ENCODE measurements around the gene AGBL4.
"Not testable (repeated sequence)": the region's sequence is repeated elsewhere in the genome, so short reads cannot be mapped to it uniquely, and the experiment has no call there.

The AGBL4 gene

DNA sequence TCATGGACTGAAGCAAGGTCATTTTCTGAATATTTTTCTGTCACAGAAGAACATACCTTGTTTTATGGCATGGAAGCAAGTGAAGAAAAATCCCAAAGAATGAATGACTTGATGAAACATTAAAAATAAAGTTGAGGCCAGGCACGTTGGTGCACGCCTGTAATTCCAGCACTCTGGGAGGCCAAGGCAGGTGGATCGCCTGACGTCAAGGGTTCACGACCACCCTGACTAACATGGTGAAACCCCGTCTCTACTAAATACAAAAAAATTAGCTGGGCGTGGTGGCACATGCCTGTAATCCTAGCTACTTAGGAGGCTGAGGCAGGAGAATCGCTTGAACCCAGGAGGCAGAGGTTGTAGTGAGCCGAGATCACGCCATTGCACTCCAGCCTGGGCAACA, 1020.8 kb downstream of the AGBL4 start:
- not testable (repeated sequence) for DNase-seq

DNA sequence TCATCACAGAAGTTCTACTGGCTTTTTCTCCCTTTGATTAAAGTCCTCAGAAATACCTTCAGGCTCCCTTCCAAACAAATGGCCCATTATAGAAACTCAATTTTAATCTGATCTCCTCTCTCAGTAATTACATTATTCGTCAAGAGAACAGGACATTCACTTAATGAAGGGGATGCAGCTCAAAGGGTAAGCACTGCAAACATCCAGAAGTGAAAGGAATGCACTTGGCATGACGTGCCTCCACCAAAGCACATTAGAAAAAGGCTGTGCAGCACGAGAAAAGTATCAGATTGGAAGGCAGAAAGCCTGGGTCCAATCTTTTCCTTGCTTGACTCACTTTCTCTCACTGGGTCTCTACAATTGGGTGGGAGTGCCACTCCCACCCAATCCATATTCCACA, 1024.4 kb downstream of the AGBL4 start:
- DNase-seq: no peak

DNA sequence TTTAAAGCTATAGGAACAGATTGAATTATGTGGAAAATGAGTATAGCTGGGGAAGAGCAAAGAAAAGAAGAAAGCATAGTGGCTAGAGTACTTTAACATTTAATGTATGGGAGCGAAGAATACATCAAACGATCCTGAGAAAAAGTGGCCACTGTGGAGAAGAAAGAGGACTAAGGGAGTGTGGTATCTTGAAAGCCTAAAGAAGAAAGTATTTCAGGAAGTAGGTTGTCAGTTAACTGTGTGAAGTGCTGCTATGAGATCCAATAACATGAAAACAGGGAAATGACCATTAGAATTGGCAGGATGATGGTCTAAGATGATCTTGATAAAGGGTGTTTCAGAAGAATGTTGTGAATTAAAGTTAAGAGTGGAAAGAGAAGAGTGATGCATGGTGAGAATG, 1027.4 kb downstream of the AGBL4 start:
- no peak for DNase-seq

DNA sequence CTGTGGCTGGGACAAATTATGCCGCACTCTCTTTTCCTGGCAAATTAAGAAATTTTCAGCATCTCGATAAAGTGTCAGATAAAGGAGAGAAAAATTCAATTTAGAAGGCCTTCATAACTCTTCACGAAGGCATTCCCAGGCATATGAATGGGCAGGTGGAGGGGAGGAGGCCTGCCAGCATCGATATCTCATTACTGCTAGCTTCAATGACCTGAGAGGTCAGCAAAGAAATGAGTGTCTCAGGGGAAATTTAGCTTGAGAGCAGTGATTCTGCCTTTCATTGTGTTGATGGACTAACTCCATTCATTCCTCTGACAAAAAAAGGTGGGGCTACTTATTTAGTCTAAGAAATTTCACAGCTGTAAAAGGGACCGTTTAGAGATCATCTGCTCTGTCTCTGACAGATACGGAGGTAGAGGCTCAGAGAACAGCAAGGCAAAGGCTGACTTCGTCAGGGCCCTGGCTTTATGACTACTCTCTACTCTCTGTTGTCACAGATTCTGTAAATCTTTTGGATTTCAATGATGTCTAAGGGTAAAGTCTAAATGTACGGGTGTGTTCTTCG, 1035.0 kb downstream of the AGBL4 start:
- no peak for DNase-seq

DNA sequence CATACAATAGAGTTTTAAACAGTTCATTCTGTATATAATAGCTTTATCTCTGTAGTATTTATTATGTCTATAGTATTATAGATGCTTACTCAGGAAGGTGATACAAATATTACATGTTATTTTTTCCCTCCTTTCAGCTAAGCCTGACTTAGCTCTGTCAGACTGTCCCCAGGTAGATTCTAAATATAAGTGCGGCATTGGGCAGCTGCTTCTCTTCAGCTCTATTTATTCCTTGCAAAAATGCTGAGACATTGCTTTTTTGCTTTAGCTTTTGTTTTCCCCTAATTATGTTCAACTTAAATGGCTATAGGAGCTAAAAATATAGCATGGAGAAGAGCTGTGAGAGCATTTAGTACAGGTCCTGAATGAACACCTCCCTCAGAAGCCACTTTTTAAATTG, 1043.8 kb downstream of the AGBL4 start:
- DNase-seq: no peak

DNA sequence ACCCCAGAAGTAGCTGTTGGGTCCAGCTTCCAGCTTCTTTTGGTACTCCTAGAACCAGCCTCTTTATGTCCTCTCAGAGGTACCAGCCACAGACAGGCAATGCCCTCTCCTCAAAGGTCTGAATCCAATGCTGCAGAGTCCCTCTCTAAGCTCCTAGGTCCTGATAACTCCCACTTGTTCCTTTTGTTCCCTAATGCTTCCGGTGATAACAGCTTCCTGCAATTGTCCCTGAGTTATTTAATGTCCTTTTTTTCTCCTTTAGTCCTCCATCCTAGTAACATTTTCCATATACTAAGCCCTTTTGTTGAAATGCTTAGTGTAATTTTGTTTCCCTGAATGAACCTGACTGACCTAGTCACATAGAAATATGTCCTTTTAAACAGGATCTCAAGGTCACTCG, 1045.3 kb downstream of the AGBL4 start:
- DNase-seq: no peak

DNA sequence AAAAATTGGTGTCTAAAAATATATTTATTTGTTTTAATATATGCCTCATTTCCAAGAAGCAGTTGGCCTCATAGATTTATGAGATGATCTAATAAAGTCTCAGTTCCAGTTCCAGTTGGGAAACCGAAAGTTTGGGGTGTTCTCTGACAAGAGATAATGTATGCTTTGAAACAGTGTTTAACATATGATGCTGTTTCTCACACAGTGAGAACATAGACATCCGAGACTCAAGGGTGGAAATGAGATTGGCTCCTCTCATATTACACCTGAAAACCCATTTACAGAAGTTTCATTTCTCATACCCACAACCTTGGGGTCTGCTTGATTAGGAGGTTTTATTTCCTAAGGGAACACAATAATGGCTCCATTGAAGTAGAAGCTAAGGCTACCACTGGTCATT, 1046.5 kb downstream of the AGBL4 start:
- no peak for DNase-seq

DNA sequence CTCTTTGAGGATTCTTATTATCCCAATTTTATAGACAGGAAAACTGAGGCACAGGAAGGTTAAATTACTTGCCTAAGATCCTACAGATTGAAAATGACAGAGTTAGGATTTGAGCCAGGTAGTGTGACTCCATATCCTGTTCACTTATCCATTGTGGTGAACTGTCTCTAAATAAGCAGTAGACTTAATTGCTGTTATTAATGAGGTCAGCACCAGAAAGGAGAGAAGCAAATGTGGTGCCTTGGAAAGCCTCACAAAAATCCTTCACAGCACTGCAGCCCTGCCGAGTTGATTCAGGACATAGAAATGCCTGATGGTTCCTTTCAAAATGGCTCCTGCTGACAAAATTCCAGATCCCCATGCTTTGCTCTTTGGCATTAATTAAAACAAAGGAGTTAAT, 1053.8 kb downstream of the AGBL4 start:
- DNase-seq: no peak

DNA sequence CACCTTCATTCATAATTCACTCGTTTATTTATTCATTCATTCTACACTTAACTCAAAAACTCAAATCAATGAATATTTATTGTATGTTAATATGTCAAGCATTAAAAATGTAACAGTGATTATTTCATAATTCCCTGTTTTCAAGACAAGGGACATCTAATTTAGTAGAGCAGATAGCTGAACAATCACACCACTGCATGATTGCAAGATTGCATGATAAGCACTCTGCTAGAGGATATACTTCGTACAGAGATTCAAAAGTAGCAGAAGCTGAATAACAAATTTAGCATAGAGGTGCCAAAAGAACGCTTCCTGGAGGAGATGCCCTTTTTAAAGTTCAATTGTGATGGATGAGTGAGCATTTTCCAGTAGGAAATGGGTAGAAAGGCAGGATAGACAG, 1056.4 kb downstream of the AGBL4 start:
- DNase-seq: no peak

DNA sequence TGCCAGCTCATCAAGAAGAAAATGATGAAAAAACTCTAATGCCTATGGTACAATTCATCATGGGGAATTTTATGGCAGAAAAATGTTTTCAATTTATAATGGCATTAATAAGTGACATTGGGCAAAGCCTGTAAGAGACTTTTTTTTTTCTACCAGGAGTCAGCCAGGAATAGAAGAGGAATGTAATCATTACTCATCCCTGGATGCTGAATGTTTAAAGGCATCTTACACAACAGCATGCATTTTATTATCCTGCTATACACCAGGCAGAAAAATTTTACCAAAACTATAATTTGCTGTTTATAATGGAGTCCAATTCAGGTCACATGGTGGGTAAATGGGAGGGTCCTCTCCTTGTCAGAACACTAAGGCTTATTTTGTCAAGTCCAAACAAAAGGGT, 1057.2 kb downstream of the AGBL4 start:
- DNase-seq: no peak

DNA sequence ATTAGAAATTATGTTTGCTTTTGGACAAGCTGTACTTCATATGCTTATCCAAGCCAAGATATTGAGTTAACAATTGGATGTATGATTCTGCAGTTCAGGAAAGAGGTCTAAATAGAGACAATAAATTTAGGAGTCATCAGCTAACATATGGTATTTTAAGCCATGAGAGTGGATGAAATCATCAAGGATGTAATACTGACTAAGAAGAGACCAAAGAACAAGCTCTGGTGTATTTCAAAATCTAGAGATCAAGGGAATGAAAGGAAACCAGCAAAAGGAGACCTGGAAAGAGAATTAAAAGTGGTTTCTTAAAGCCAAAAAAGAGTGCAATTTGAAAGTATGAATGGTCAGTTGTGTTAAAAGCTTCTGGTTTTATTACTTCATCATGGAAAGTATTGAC, 1063.4 kb downstream of the AGBL4 start:
- no peak for DNase-seq

DNA sequence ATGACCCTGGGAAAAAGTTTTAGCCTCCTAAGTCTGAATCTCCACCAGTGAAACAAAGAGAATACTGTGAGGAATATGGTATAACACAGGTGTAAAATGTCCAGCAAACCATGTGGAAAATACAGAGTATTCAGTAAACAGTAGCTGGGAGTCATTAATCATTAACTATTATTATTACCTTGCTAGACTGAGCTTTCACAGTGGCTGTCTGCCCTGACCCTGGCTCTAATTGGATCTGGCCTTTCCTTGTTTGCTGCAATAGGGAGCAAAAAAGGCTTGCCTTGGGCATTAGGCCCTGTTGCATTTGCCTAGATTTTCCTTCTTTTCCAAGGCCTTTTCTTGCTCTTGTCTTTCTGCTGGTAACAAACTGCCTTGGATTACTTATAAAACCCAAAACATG, 1068.0 kb downstream of the AGBL4 start:
- DNase-seq: no peak

DNA sequence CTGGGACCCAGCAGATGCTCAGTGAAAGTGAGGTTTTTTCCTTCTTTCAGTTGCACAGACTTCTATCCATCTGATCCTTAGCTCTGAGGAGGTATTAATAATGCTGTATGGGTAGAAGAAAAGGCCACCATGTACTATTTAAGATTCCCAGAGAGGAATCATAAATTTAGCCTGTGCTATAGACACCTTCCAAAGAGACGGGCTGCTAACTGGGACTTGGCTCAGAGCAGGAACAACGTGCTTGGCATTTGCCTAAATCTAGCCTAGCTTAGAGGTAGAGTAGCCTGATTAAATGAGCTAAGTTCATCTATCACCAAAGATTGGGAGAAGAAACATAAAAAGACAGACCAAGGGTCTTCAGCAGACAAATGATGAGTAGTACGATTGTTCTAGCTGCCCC, 1070.1 kb downstream of the AGBL4 start:
- no peak for DNase-seq

DNA sequence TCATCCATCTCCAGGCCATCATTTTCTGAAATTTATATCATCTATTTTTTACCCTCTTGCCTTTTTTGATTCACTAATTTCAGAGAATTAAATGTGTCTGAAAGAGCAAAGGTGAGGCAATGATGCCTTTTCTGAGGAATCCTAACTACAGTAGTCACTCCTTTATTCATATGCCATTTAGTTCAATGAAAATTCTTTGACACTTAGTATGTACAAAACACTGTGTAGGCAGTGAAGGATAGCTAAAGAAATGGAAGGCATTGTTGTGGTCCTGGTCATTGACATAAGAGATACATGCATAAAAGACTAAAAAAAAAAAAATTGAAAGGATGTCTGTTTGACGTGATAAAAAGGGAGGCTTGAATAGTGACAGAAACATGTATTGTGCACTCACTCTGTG, 1075.2 kb downstream of the AGBL4 start:
- no peak for DNase-seq

DNA sequence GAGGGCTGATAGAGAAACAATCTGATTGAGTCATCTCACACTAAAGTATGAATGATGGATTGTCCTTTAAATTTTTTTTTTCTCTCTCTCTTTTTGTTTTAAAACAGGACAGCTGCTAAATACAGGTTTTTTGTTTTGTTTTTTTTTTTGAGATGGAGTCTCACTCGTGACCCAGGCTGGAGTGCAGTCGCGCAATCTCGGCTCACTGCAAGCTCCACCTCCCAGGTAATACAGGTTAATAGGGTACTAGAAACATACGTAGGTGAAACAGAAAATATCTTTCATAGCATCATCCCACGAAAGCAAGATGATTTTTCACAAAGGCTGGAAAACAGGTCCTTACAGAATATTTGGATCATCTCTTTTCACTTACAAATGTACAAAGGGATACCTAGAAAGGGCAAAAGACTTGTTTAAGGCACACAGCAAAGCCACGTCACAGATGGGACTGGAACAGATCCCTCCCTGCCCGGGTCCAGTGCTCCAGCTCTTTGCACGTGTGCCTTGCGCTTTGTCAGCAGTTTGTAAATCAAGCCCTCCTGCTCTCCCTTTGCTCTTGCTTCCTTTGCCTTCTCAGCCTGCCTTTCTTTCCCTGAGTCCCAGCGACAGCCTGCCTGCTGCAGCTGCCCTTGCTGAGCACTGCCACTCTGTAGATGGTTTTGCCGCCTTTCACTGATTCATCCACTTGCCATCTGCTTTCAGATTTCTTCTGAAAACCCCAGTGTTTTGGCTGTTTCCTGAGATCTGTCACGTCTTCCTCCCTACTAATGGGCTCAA, 1075.8 kb downstream of the AGBL4 start:
- no peak for DNase-seq

DNA sequence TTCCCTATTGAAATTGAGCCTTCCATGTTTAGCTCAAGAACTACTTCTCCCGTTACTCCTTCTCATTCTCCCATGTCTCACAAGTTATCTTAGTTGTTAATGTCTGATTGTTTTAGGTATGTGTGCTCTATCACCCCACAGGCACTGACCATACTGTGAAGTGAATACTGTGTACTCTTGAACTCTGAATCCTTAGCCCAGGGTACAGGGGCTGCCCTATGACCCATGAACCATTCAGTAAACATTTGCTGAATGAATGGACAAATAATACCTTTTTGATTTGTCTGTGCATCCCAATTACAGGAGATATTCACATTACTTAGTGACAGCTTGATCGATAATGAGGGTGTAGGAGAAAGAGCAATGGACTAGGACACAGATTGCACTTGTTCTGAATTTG, 1077.7 kb downstream of the AGBL4 start:
- DNase-seq: no peak

DNA sequence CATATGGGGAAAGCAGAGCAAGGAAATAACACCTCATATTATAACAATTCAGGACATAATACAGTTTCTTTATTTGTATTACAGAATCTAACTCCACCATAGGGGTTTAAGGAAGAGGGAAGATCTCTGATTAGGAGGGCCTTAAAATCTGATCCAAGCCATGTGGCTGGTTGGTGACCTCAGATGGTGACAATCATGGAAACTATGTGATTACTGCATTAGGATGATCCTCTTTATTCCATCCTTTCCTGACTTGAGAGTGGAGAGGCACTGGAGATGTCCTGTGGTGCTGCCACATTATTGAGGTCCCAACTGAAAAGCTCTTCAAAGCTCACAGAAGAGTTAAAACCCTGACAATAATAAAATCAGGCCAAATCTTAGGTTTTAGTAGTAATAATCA, 1078.9 kb downstream of the AGBL4 start:
- DNase-seq: no peak

DNA sequence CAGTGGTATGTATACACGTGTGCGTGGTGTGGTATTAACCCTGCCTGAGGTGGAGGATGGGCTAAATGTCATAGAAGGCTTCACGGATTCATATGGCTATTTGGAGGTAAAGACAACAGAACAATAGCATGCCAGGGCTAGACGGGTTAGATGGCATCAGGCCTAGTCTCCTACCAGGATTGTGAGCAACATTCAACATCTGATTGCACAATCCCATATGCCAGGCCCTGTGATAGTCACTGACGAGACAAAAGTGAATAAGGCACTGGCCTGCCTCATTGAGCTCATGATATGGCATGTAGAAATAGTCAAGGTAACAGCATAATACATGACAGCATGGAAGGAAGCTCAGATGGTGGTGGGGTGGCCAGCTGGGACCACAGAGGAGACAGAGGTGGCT, 1079.9 kb downstream of the AGBL4 start:
- no peak for DNase-seq

DNA sequence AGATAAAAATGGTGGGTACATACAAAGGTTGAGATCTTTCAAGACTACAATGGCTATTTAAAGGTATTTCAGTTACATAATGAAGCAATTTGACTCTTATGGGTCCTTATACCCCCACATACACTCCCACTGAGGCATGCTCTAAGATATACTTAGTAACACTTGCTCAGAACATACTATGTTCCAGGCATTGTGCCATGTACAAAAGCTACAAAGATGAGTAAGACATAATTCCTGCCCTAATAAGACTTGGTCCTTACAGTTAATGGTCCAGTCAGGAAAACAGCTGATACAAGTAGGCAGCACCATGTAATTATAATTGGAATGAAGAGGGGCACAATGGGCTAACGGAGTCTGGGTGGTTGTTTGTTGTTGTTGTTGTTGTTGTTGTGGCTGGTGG, 1080.4 kb downstream of the AGBL4 start:
- DNase-seq: no peak

DNA sequence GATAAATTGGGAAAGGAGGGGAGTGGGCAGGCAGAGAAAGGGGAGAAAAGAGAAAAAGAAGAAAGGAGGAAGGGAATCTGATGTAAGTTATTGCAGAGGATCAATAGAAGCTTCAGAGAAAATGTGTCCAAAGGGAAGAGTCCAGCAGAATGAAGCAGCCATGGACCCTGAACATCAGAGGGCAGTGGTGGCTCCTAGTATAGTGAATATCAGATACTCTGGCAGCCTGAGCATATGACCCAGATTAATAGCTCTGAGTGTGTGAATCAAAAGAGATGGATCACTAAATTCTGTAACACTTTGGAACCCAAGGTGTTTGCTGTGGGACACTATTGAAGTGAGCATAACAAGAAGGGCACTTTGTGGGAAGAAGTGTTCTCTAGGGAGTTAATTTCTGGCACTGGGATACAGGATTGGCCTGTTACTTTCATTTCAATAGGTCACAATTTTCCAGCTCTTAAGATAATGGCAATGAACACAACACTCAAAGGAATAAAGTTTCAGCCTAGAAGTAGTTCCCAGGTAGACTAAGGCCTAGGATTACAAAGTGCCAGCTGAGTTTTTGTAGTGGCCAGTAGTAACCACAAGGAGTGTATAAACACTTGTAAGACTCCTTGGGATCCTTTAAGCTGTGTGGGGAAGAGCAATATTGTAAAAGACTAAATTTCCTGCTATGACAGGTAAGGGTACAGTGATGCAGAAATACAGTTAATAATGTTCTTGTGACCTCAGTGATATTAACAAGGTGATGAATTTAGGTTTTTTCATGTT, 1082.6 kb downstream of the AGBL4 start:
- DNase-seq: no peak

DNA sequence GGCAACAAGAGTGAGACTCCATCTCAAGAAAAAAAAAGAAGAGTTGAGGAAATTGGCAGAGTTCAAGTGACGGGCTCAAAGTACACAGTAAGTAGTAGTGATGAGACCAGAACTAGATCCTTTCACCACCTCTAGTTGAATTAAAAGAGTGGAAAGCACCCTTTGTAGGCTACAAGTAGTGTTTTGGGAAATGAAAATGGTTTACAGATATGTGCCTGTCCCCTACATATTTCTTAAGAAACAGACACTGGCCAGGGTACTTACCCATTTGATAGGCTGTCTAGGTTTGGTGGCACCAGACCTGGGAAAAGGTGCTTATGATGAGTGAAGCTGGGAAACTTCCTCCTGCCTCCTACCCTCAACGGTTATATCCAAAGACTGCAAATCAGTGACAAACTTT, 1083.4 kb downstream of the AGBL4 start:
- DNase-seq: no peak

DNA sequence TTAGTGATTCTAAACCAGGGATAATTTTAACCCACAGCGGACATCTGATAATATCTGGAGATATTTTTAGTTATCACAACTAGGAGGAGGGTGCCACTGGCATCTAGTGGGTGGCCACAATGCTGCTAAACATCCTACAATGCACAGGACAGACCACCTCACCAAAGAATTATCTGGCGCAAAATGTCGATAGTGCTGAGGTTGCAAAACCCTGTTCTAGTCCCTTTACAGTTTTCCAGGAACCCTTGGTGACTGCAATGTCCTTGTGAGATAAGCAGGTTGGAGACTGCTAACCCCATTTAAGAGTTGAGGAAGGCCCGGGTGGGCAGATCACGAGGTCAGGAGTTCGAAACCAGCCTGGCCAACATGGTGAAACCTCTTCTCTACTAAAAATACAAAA, 1083.9 kb downstream of the AGBL4 start:
- no peak for DNase-seq

DNA sequence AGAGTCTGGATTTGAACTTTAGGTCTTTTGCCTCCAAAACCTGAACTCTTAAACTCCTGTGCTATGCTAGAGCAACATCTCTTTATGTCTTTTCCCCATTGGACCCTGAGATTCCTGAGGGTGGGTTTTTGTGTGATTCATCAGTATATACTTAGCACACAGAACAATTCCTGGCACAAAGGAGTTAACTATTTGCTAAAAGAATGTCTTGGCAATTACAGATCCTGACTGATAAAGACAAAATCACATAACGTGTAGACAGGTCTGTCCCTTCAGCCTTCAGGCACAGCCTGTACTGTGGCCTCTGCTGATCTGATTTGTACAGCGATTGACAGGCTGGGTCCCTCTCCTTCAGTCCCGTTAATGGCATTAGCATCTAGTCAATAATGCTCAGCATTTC, 1084.7 kb downstream of the AGBL4 start:
- no peak for DNase-seq

DNA sequence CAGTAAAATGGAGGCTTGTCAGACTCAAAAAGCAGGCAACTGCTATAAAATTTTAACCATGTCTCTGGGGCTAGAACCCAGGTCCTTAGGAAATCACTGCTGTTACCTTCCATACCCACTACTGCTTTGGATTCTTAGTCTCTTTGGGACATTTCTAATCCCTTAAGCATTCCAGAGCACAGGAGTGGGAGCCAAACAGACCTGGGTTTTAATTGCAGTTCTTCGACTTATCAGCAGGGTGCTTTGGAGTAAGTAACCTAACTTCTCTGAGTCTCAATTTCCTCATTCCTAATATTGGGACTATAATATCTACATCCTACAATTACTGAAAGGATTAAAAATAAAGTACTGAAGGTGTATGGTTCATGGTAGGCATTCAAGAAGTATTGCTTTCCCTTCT, 1086.0 kb downstream of the AGBL4 start:
- DNase-seq: no peak
